Erythroblast (primary cell): ENCODE measurements around the gene ERCC4.
"Not testable (repeated sequence)": the region's sequence is repeated elsewhere in the genome, so short reads cannot be mapped to it uniquely, and the experiment has no call there.

Experiments used
- DNase-seq, 2 experiments: peaks; one replicate each; lab custom pipeline; 2025; lab: John Stamatoyannopoulos, UW
- GATA1 ChIP-seq: IDR thresholded peaks from 2 replicates; pipeline ENCODE4 v1.6.1; 2011; ENCODE audit warnings: low read depth, mild to moderate bottlenecking, control low read depth, low read length, moderate library complexity
- POLR2A ChIP-seq: IDR thresholded peaks from 2 replicates; pipeline ENCODE4 v1.6.1; 2011; ENCODE audit warnings: mild to moderate bottlenecking, low read length

ERCC4 gene

GRCh38 chr16:13919683-13920509 lies at the start of gene ERCC4:
Gene ERCC4 (plus strand): TSS chr16:13920154. CDS start chr16:13920166, 12 bp downstream.
- TF ChIP-seq GATA1, result no peak
- TF ChIP-seq POLR2A, result peak; percentile 77
- DNase-seq, result peak; percentile 98 to 99

- peak in 1 of 2 experiments; percentile 5 for DNase-seq
- TF ChIP-seq POLR2A (no peak), GATA1 (no peak)
These were observed 46.0 kb upstream of the ERCC4 start for GRCh38 chr16:13873835-13874438.

GRCh38 chr16:13875614-13876284 lies 44.2 kb upstream of the ERCC4 start:
- TF ChIP-seq POLR2A (no peak), GATA1 (no peak)
- DNase-seq, result no peak

DNA sequence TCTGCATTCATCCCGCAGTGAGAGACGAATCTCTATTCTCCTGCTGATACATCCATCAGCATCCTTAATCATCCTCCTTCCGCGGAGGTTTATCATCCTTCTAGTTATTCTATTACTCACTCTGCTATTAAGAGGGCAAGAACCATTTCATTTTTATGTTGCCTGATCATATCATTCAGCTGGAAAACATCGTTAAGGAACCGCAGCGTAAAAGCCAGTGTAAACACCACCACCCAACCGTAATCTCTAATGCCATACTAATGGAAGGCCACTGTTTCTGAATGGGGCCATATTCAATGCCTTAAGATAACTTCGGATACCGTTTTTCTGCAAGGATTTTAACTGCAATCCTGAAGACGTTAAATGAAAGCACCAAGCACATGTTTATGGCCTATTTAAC lies 36.7 kb upstream of the ERCC4 start:
- no peak for DNase-seq
- TF ChIP-seq POLR2A, result no peak
- no peak for TF ChIP-seq GATA1

- no peak for TF ChIP-seq GATA1
- TF ChIP-seq POLR2A, result no peak
- no peak for DNase-seq
These were observed 36.1 kb upstream of the ERCC4 start for GRCh38 chr16:13883881-13884280.

DNA sequence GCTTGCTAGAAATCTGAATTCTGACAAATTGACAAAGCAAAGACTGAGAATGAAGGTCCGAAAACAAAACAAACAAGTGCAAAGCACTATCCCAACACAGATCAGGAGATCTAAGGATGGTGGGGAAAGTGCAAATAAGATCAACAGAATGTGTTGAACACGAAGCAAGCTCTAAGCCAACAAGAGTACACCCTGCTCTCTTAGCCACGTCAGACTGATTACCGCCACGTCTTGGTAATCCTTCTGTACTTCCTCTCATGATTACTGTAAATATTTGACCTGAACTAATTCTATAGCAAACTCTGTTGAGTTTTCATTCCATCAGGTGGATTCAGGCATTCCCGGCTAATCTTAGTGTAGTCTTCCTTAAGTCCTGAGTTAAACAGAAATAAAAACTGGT lies 34.3 kb upstream of the ERCC4 start:
- no peak for DNase-seq
- no peak for TF ChIP-seq GATA1
- no peak for TF ChIP-seq POLR2A

GRCh38 chr16:13886608-13887007 lies 33.3 kb upstream of the ERCC4 start:
- no peak for TF ChIP-seq GATA1
- TF ChIP-seq POLR2A, result no peak
- no peak for DNase-seq

- not testable (repeated sequence) for DNase-seq
These were observed 30.6 kb upstream of the ERCC4 start for GRCh38 chr16:13889323-13889722.

GRCh38 chr16:13892301-13892700 lies 27.7 kb upstream of the ERCC4 start:
- TF ChIP-seq GATA1 (no peak), POLR2A (no peak)
- DNase-seq, result no peak

DNA sequence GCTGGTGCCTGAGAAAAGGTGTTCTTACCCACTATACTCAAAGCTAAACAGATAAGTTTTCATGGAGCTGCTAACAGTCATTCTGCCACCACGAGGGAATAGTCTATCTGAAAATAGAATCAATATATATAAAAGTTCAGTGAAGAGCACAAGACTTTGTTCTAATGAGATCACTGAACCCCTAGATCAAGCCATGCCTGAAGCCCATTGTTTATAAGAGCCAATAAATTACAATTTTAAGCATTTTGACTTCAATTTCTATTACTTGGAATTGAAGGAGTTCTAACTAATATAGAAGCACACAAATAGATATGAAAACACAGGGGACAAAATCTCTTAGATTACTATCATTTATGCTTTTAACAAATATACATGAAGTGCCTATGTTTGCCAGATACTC lies 24.4 kb upstream of the ERCC4 start:
- no peak for TF ChIP-seq GATA1
- TF ChIP-seq POLR2A, result no peak
- no peak for DNase-seq

- DNase-seq, result peak in 1 of 2 experiments; percentile 15
- TF ChIP-seq GATA1, result no peak
- no peak for TF ChIP-seq POLR2A
These were observed 23.3 kb upstream of the ERCC4 start for GRCh38 chr16:13896543-13897182.

- TF ChIP-seq GATA1 (no peak), POLR2A (no peak)
- no peak for DNase-seq
These were observed 22.1 kb upstream of the ERCC4 start for GRCh38 chr16:13897806-13898205.

DNA sequence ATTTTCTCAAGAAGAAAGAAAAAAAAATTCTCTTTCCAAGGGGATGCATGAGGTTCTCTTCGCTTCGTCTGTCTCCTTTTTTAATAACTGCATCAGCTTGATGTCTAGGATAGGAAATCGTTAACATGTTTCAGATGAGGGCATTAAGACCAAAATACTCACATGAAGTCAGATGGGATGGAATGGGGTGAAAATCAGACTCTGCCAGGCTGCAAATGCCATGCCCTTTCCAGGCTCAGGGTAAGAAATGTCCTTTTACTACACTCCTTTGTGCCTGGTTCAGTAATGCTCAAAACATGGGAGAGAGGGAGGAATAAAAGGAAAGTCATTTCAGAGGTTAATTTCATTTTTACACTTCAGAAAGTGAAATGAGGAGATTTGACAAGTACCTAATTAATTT lies 21.7 kb upstream of the ERCC4 start:
- no peak for DNase-seq
- TF ChIP-seq GATA1, result no peak
- no peak for TF ChIP-seq POLR2A

DNA sequence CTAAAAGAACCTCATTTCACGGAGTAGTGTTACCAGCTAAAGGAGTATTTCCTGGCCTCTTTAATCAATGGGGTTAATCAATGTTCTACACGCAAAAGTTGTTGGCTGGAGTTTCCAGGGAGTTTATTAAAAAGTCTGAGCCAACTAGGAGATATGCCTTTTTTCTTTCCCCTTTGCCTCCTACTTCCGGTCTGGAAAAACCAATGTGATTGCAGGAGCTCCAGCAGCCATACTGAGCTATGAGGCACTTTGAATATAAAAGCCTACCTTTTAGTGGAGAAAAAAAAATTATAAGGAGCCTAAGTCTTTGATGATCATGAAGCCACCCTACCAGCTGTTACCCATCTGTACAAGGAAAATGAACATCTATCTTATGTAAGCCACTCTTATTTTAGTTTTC lies 17.9 kb upstream of the ERCC4 start:
- TF ChIP-seq GATA1 (no peak), POLR2A (no peak)
- DNase-seq, result no peak
